ENCODE results near the gene MEIOSIN. TPM values are rescaled to one million over a fixed set of nuclear protein-coding genes. Genes with fewer than 3 reads are reported as not detected.
"Not testable (repeated sequence)": the region's sequence is repeated elsewhere in the genome, so short reads cannot be mapped to it uniquely, and the experiment has no call there.

Gene MEIOSIN
- total and polyA plus RNA-seq, 4 experiments from 2014 or later: not detected

GRCh38 chr19:45745606-45746005, 12.4 kb downstream of the MEIOSIN start:
- intact Hi-C loops (cut with micrococcal nuclease): no loop called here
- no peaks in the 10 kb centered on the region for H3K9me3 Mint-ChIP-seq
- CTCF ChIA-PET (ENCODE audit: partially characterized antibody): no interaction called here
- no peak overlapping the region for H3K27ac ChIP-seq (ENCODE audit: low read depth, low read length)
- H3K9me3 ChIP-seq (ENCODE audit: control insufficient read depth in 1 of 2, low read length in 2 of 2): no peaks in the 10 kb centered on the region
- no peaks in the 10 kb centered on the region for H3K27me3 ChIP-seq (ENCODE audit: insufficient read depth, low read length)
- no peaks in the 10 kb centered on the region for H3K36me3 ChIP-seq (ENCODE audit: insufficient read depth, low read length)
- peaks cover 6 to 8% of the 10 kb centered on the region in 2 donors for H3K27me3 Mint-ChIP-seq
- H3K4me1 ChIP-seq (ENCODE audit: insufficient read depth, low read length): no peaks in the 10 kb centered on the region
- no peak overlapping the region for H3K27ac Mint-ChIP-seq
- no peaks in the 10 kb centered on the region for H3K36me3 Mint-ChIP-seq
- no peak overlapping the region for H3K4me3 ChIP-seq (ENCODE audit: low read length in 2 of 2)
- no peak for DNase-seq
- POLR2A ChIA-PET (ENCODE audit: partially characterized antibody): no interaction called here
- H3K4me3 Mint-ChIP-seq: no peak overlapping the region
- H3K4me1 Mint-ChIP-seq: no peaks in the 10 kb centered on the region

GRCh38 chr19:45746866-45747265, 13.6 kb downstream of the MEIOSIN start:
- intact Hi-C loops (cut with micrococcal nuclease): no loop called here
- no peak overlapping the region for H3K4me3 Mint-ChIP-seq
- no peaks in the 10 kb centered on the region for H3K4me1 Mint-ChIP-seq
- no peaks in the 10 kb centered on the region for H3K36me3 Mint-ChIP-seq
- no peaks in the 10 kb centered on the region for H3K27me3 ChIP-seq (ENCODE audit: insufficient read depth, low read length)
- ChIA-PET CTCF (ENCODE audit: partially characterized antibody) (no interaction called here), POLR2A (ENCODE audit: partially characterized antibody) (no interaction called here)
- H3K27ac ChIP-seq (ENCODE audit: low read depth, low read length): no peak overlapping the region
- H3K36me3 ChIP-seq (ENCODE audit: insufficient read depth, low read length): no peaks in the 10 kb centered on the region
- H3K27ac Mint-ChIP-seq: no peak overlapping the region
- H3K27me3 Mint-ChIP-seq: peaks cover 6 to 8% of the 10 kb centered on the region in 2 donors
- H3K4me3 ChIP-seq (ENCODE audit: low read length in 2 of 2): no peak overlapping the region
- no peaks in the 10 kb centered on the region for H3K9me3 ChIP-seq (ENCODE audit: control insufficient read depth in 1 of 2, low read length in 2 of 2)
- DNase-seq: no peak
- no peaks in the 10 kb centered on the region for H3K4me1 ChIP-seq (ENCODE audit: insufficient read depth, low read length)
- H3K9me3 Mint-ChIP-seq: no peaks in the 10 kb centered on the region

- Mint-ChIP-seq H3K36me3 (no peaks in the 10 kb centered on the region), H3K9me3 (no peaks in the 10 kb centered on the region), H3K4me1 (no peaks in the 10 kb centered on the region), H3K27me3 (peaks cover 6 to 7% of the 10 kb centered on the region in 2 donors), H3K4me3 (no peak overlapping the region), H3K27ac (peak overlapping the region in 1 of 7 donors; percentile 30)
- no peak overlapping the region for H3K4me3 ChIP-seq (ENCODE audit: low read length in 2 of 2)
- H3K4me1 ChIP-seq (ENCODE audit: insufficient read depth, low read length): no peaks in the 10 kb centered on the region
- intact Hi-C loops (cut with micrococcal nuclease): no loop called here
- ChIA-PET POLR2A (ENCODE audit: partially characterized antibody) (no interaction called here), CTCF (ENCODE audit: partially characterized antibody) (no interaction called here)
- no peaks in the 10 kb centered on the region for H3K36me3 ChIP-seq (ENCODE audit: insufficient read depth, low read length)
- no peak for DNase-seq
- H3K9me3 ChIP-seq (ENCODE audit: control insufficient read depth in 1 of 2, low read length in 2 of 2): no peaks in the 10 kb centered on the region
- H3K27ac ChIP-seq (ENCODE audit: low read depth, low read length): no peak overlapping the region
- no peaks in the 10 kb centered on the region for H3K27me3 ChIP-seq (ENCODE audit: insufficient read depth, low read length)
Measured at GRCh38 chr19:45747513-45747912, 14.3 kb downstream of the MEIOSIN start.

GRCh38 chr19:45751483-45751882, 18.2 kb downstream of the MEIOSIN start:
- CTCF ChIA-PET (ENCODE audit: partially characterized antibody); H3K27ac ChIP-seq (ENCODE audit: low read depth, low read length); H3K36me3 Mint-ChIP-seq; H3K4me1 ChIP-seq (ENCODE audit: insufficient read depth, low read length); H3K27me3 Mint-ChIP-seq; H3K9me3 ChIP-seq (ENCODE audit: control insufficient read depth in 1 of 2, low read length in 2 of 2); H3K9me3 Mint-ChIP-seq; H3K27me3 ChIP-seq (ENCODE audit: insufficient read depth, low read length); intact Hi-C loops (cut with micrococcal nuclease); H3K36me3 ChIP-seq (ENCODE audit: insufficient read depth, low read length); POLR2A ChIA-PET (ENCODE audit: partially characterized antibody); H3K27ac Mint-ChIP-seq; DNase-seq; H3K4me1 Mint-ChIP-seq; H3K4me3 Mint-ChIP-seq; H3K4me3 ChIP-seq (ENCODE audit: low read length in 2 of 2): not testable (repeated sequence)

- H3K36me3 Mint-ChIP-seq: no peaks in the 10 kb centered on the region
- no peak overlapping the region for H3K27ac Mint-ChIP-seq
- POLR2A ChIA-PET (ENCODE audit: partially characterized antibody): no interaction called here
- peaks cover under 1 to 2% of the 10 kb centered on the region in 2 donors for H3K27me3 Mint-ChIP-seq
- CTCF ChIA-PET (ENCODE audit: partially characterized antibody): interaction anchor here (0.7 to 2.4 kb wide), 2 partner anchors 43 to 47 kb away, joined by 5 to 9 read pairs; no protein-coding TSS in a partner anchor
- Histone ChIP-seq H3K27ac (ENCODE audit: low read depth, low read length) (no peak overlapping the region), H3K36me3 (ENCODE audit: insufficient read depth, low read length) (no peaks in the 10 kb centered on the region), H3K4me1 (ENCODE audit: insufficient read depth, low read length) (no peaks in the 10 kb centered on the region), H3K9me3 (ENCODE audit: control insufficient read depth in 1 of 2, low read length in 2 of 2) (no peaks in the 10 kb centered on the region), H3K27me3 (ENCODE audit: insufficient read depth, low read length) (no peaks in the 10 kb centered on the region), H3K4me3 (ENCODE audit: low read length in 2 of 2) (no peak overlapping the region)
- no peak for DNase-seq
- no peaks in the 10 kb centered on the region for H3K9me3 Mint-ChIP-seq
- intact Hi-C loops (cut with micrococcal nuclease): no loop called here
- peaks cover 0 to 2% (median 0%) of the 10 kb centered on the region in 4 donors for H3K4me1 Mint-ChIP-seq
- no peak overlapping the region for H3K4me3 Mint-ChIP-seq
Measured at GRCh38 chr19:45752639-45753038, 19.4 kb downstream of the MEIOSIN start.

- Histone ChIP-seq H3K4me3 (ENCODE audit: low read length in 2 of 2) (no peak overlapping the region), H3K27me3 (ENCODE audit: insufficient read depth, low read length) (no peaks in the 10 kb centered on the region), H3K4me1 (ENCODE audit: insufficient read depth, low read length) (no peaks in the 10 kb centered on the region), H3K36me3 (ENCODE audit: insufficient read depth, low read length) (no peaks in the 10 kb centered on the region), H3K27ac (ENCODE audit: low read depth, low read length) (no peak overlapping the region), H3K9me3 (ENCODE audit: control insufficient read depth in 1 of 2, low read length in 2 of 2) (no peaks in the 10 kb centered on the region)
- no peak overlapping the region for H3K27ac Mint-ChIP-seq
- ChIA-PET CTCF (ENCODE audit: partially characterized antibody) (interaction anchor here (0.7 to 2.4 kb wide), 2 partner anchors 19 to 46 kb away, joined by 3 to 9 read pairs; no protein-coding TSS in a partner anchor), POLR2A (ENCODE audit: partially characterized antibody) (no interaction called here)
- H3K4me1 Mint-ChIP-seq: peaks cover 0 to 2% (median 0%) of the 10 kb centered on the region in 4 donors
- intact Hi-C loops (cut with micrococcal nuclease): no loop called here
- no peaks in the 10 kb centered on the region for H3K9me3 Mint-ChIP-seq
- no peak for DNase-seq
- H3K36me3 Mint-ChIP-seq: no peaks in the 10 kb centered on the region
- H3K4me3 Mint-ChIP-seq: no peak overlapping the region
- H3K27me3 Mint-ChIP-seq: peaks cover 0 to 2% of the 10 kb centered on the region in 2 donors
Measured at GRCh38 chr19:45753548-45753947, 20.3 kb downstream of the MEIOSIN start.

- Mint-ChIP-seq H3K27ac (no peak overlapping the region), H3K36me3 (no peaks in the 10 kb centered on the region), H3K4me1 (peaks cover 0 to 2% (median 0%) of the 10 kb centered on the region in 4 donors), H3K9me3 (no peaks in the 10 kb centered on the region), H3K27me3 (peaks cover 0 to 3% of the 10 kb centered on the region in 2 donors), H3K4me3 (no peak overlapping the region)
- Histone ChIP-seq H3K4me1 (ENCODE audit: insufficient read depth, low read length) (no peaks in the 10 kb centered on the region), H3K4me3 (ENCODE audit: low read length in 2 of 2) (no peak overlapping the region), H3K27me3 (ENCODE audit: insufficient read depth, low read length) (no peaks in the 10 kb centered on the region), H3K36me3 (ENCODE audit: insufficient read depth, low read length) (no peaks in the 10 kb centered on the region), H3K27ac (ENCODE audit: low read depth, low read length) (no peak overlapping the region), H3K9me3 (ENCODE audit: control insufficient read depth in 1 of 2, low read length in 2 of 2) (no peaks in the 10 kb centered on the region)
- intact Hi-C loops (cut with micrococcal nuclease): no loop called here
- POLR2A ChIA-PET (ENCODE audit: partially characterized antibody): no interaction called here
- no peak for DNase-seq
- CTCF ChIA-PET (ENCODE audit: partially characterized antibody): interaction anchor here (2.4 kb wide), 1 partner anchor 45 kb away, joined by 9 read pairs; no protein-coding TSS in a partner anchor
Measured at GRCh38 chr19:45754323-45754722, 21.1 kb downstream of the MEIOSIN start.

GRCh38 chr19:45757695-45758094, 24.5 kb downstream of the MEIOSIN start:
- Mint-ChIP-seq H3K4me1 (peaks cover 0 to 3% (median 0%) of the 10 kb centered on the region in 4 donors), H3K36me3 (no peaks in the 10 kb centered on the region), H3K9me3 (no peaks in the 10 kb centered on the region), H3K27me3 (peaks cover 0 to 4% of the 10 kb centered on the region in 2 donors), H3K4me3 (no peak overlapping the region), H3K27ac (no peak overlapping the region)
- POLR2A ChIA-PET (ENCODE audit: partially characterized antibody): no interaction called here
- Histone ChIP-seq H3K27ac (ENCODE audit: low read depth, low read length) (no peak overlapping the region), H3K4me3 (ENCODE audit: low read length in 2 of 2) (no peak overlapping the region), H3K4me1 (ENCODE audit: insufficient read depth, low read length) (no peaks in the 10 kb centered on the region), H3K27me3 (ENCODE audit: insufficient read depth, low read length) (no peaks in the 10 kb centered on the region), H3K9me3 (ENCODE audit: control insufficient read depth in 1 of 2, low read length in 2 of 2) (no peaks in the 10 kb centered on the region), H3K36me3 (ENCODE audit: insufficient read depth, low read length) (no peaks in the 10 kb centered on the region)
- CTCF ChIA-PET (ENCODE audit: partially characterized antibody): no interaction called here
- no peak for DNase-seq
- intact Hi-C loops (cut with micrococcal nuclease): no loop called here
